H9 (cell line): Measurements from ENCODE around the gene ANKS1B. TPM values are rescaled to one million over a fixed set of nuclear protein-coding genes. Genes with fewer than 3 reads are reported as not detected.

Experiments
- DNase-seq: peaks from one replicate; pipeline ENCODE4 v3.0.0-alpha.2; 2017
- H2AFZ ChIP-seq: one replicate; pipeline ENCODE4 v1.6.1; 2013; ENCODE audit warnings: mild to moderate bottlenecking, low read length, control low read depth, moderate library complexity
- H2AK5ac ChIP-seq: 2 replicates; pipeline ENCODE4 v1.6.1; 2013; ENCODE audit warnings: low read length, control low read depth, mixed read lengths; ENCODE audit not compliant: insufficient read length
- H2BK120ac ChIP-seq: one replicate; pipeline ENCODE4 v1.6.1; 2013; ENCODE audit warnings: low read depth, mild to moderate bottlenecking, low read length, control low read depth, inconsistent platforms; ENCODE audit not compliant: poor library complexity, severe bottlenecking
- H2BK12ac ChIP-seq: 2 replicates; pipeline ENCODE4 v1.6.1; 2013; ENCODE audit warnings: low read length, control low read depth, mixed read lengths, low read depth; ENCODE audit not compliant: insufficient read length
- H2BK15ac ChIP-seq: 2 replicates; pipeline ENCODE4 v1.6.1; 2013; ENCODE audit warnings: low read depth, low read length, control low read depth
- H2BK20ac ChIP-seq: one replicate; pipeline ENCODE4 v1.6.1; 2013; ENCODE audit warnings: low read depth, mild to moderate bottlenecking, low read length, control low read depth, inconsistent platforms; ENCODE audit not compliant: poor library complexity, severe bottlenecking
- H2BK5ac ChIP-seq: 2 replicates; pipeline ENCODE4 v1.6.1; 2013; ENCODE audit warnings: low read length, control low read depth, mixed read lengths; ENCODE audit not compliant: insufficient read length
- H3K14ac ChIP-seq: 2 replicates; pipeline ENCODE4 v1.6.1; 2013; ENCODE audit warnings: low read length, control low read depth; ENCODE audit not compliant: insufficient read depth
- H3K18ac ChIP-seq: 2 replicates; pipeline ENCODE4 v1.6.1; 2013; ENCODE audit warnings: low read depth, mild to moderate bottlenecking, mixed read lengths, low read length, control low read depth; ENCODE audit not compliant: insufficient read length
- H3K23ac ChIP-seq: 2 replicates; pipeline ENCODE4 v1.6.1; 2013; ENCODE audit warnings: low read length, control low read depth, mixed read lengths, low read depth; ENCODE audit not compliant: insufficient read length
- H3K23me2 ChIP-seq: 2 replicates; pipeline ENCODE4 v1.6.1; 2013; ENCODE audit warnings: low read depth, mild to moderate bottlenecking, mixed read lengths, low read length, control low read depth; ENCODE audit not compliant: insufficient read length, poor library complexity, severe bottlenecking
- H3K27ac ChIP-seq: 2 replicates; pipeline ENCODE4 v1.5.1; 2013; ENCODE audit warnings: low read length, control low read depth, mixed read lengths, low read depth; ENCODE audit not compliant: insufficient read length
- H3K27me3 ChIP-seq: 2 replicates; pipeline ENCODE4 v1.6.1; 2013; ENCODE audit warnings: low read length, control low read depth, inconsistent platforms; ENCODE audit not compliant: insufficient read depth
- H3K4ac ChIP-seq: 2 replicates; pipeline ENCODE4 v1.6.1; 2013; ENCODE audit warnings: low read depth, mild to moderate bottlenecking, control low read depth, inconsistent platforms, low read length, moderate library complexity
- H3K4me1 ChIP-seq: 2 replicates; pipeline ENCODE4 v1.6.1; 2013; ENCODE audit warnings: low read length, control low read depth, inconsistent platforms; ENCODE audit not compliant: insufficient read depth
- H3K4me2 ChIP-seq: 2 replicates; pipeline ENCODE4 v1.6.1; 2013; ENCODE audit warnings: low read length, control low read depth, mixed read lengths; ENCODE audit not compliant: insufficient read length, insufficient read depth
- H3K56ac ChIP-seq: 2 replicates; pipeline ENCODE4 v1.6.1; 2013; ENCODE audit warnings: low read depth, mild to moderate bottlenecking, mixed read lengths, low read length, control low read depth; ENCODE audit not compliant: insufficient read length
- H3K79me1 ChIP-seq: 2 replicates; pipeline ENCODE4 v1.6.1; 2013; ENCODE audit warnings: low read depth, mild to moderate bottlenecking, moderate library complexity, low read length, control low read depth, inconsistent platforms; ENCODE audit not compliant: insufficient read depth, poor library complexity, severe bottlenecking
- H3K79me2 ChIP-seq: 2 replicates; pipeline ENCODE4 v1.6.1; 2013; ENCODE audit warnings: low read length, control low read depth, inconsistent platforms; ENCODE audit not compliant: insufficient read depth
- H3K9ac ChIP-seq: 2 replicates; pipeline ENCODE4 v1.6.1; 2013; ENCODE audit warnings: low read length, control low read depth, mixed read lengths; ENCODE audit not compliant: insufficient read length; ENCODE audit errors: extremely low read depth
- H3K9me3 ChIP-seq: one replicate; pipeline ENCODE4 v1.6.1; 2013; ENCODE audit warnings: low read depth, low read length, inconsistent platforms; ENCODE audit not compliant: control insufficient read depth
- H3T11ph ChIP-seq: one replicate; pipeline ENCODE4 v1.6.1; 2013; ENCODE audit warnings: mild to moderate bottlenecking, low read length, control low read depth, inconsistent platforms
- H4K20me1 ChIP-seq: one replicate; pipeline ENCODE4 v1.6.1; 2013; ENCODE audit not compliant: control insufficient read depth, insufficient read length, insufficient read depth
- H4K5ac ChIP-seq: 2 replicates; pipeline ENCODE4 v1.6.1; 2013; ENCODE audit warnings: low read depth, mild to moderate bottlenecking, mixed read lengths, low read length, control low read depth; ENCODE audit not compliant: insufficient read length
- H4K8ac ChIP-seq: replicated peaks from 2 replicates; pipeline ENCODE4 v1.6.1; 2013; ENCODE audit warnings: low read length, control low read depth, mixed read lengths, low read depth; ENCODE audit not compliant: insufficient read length
- H4K91ac ChIP-seq: 2 replicates; pipeline ENCODE4 v1.6.1; 2013; ENCODE audit warnings: low read depth, mild to moderate bottlenecking, moderate library complexity, mixed read lengths, low read length, control low read depth; ENCODE audit not compliant: insufficient read length
- H3K27ac Mint-ChIP-seq, 3 experiments: 2 replicates in 2 of 3; 3 replicates in 1 of 3; pipeline ENCODE4 v1.8.0; 2020 to 2021; ENCODE audit warnings: mixed read lengths in 3 of 3, mild to moderate bottlenecking in 1 of 3, moderate library complexity in 1 of 3
- H3K27me3 Mint-ChIP-seq: 2 replicates; pipeline ENCODE4 v1.8.0; 2021; ENCODE audit warnings: low read depth, mild to moderate bottlenecking, moderate library complexity, mixed read lengths
- H3K36me3 Mint-ChIP-seq, 3 experiments: 2 replicates in 2 of 3; 3 replicates in 1 of 3; pipeline ENCODE4 v1.8.0; 2020 to 2021; ENCODE audit warnings: low read depth in 3 of 3, mixed read lengths in 3 of 3; ENCODE audit not compliant: insufficient read depth in 1 of 3
- H3K4me1 Mint-ChIP-seq, 2 experiments: 2 replicates each; pipeline ENCODE4 v1.8.0; 2020; ENCODE audit warnings: mixed read lengths in 2 of 2
- H3K4me3 Mint-ChIP-seq, 2 experiments: 2 replicates in 1 of 2; 3 replicates in 1 of 2; pipeline ENCODE4 v1.8.0; 2020 to 2021; ENCODE audit warnings: mild to moderate bottlenecking in 2 of 2, mixed read lengths in 2 of 2, moderate library complexity in 1 of 2
- H3K9me3 Mint-ChIP-seq, 2 experiments: 2 replicates in 1 of 2; 3 replicates in 1 of 2; pipeline ENCODE4 v1.8.0; 2020; ENCODE audit warnings: mild to moderate bottlenecking in 2 of 2, mixed read lengths in 2 of 2, moderate library complexity in 1 of 2
- CTCF ChIP-seq: fragments of 200-600 bp; sonication (generic); conservative IDR thresholded peaks from 3 replicates; pipeline ENCODE4 v1.8.0; 2021; ENCODE audit warnings: antibody characterized with exemption, mild to moderate bottlenecking
- WGBS: extraction: QIAGEN DNeasy Blood & Tissue Kit; methylation state at CpG from one replicate; pipeline ENCODE4 v1.1.7; 2013; ENCODE audit warnings: missing lambda C conversion rate, low lambda C conversion rate, mixed read lengths; ENCODE audit not compliant: insufficient read length; ENCODE audit errors: extremely low coverage; 5-methylcytosine and 5-hydroxymethylcytosine counted together
- total RNA-seq: library from RNA; stranded (reverse); gene quantifications from 2 replicates; pipeline ENCODE4 v1.2.1, GENCODE V29; 2021

The ANKS1B gene
- total RNA-seq, 1 experiment from 2014 or later = 4.1 TPM

- WGBS = no CpG with 5 or more reads among the region's 3 CpGs
- H4K8ac ChIP-seq = no peak overlapping the region
- H3K4me1 ChIP-seq = no peaks in the 10 kb centered on the region
- H2BK15ac ChIP-seq = no peak overlapping the region
- no peak overlapping the region for H2BK20ac ChIP-seq
- no peak overlapping the region for H3K56ac ChIP-seq
- no peak overlapping the region for H4K91ac ChIP-seq
- Mint-ChIP-seq H3K4me3 (no peak overlapping the region), H3K27me3 (no peaks in the 10 kb centered on the region), H3K27ac (no peak overlapping the region), H3K4me1 (no peaks in the 10 kb centered on the region), H3K9me3 (no peaks in the 10 kb centered on the region), H3K36me3 (no peaks in the 10 kb centered on the region)
- no peaks in the 10 kb centered on the region for H3K27me3 ChIP-seq
- no peaks in the 10 kb centered on the region for H3K79me1 ChIP-seq
- no peaks in the 10 kb centered on the region for H3K79me2 ChIP-seq
- no peaks in the 10 kb centered on the region for H4K20me1 ChIP-seq
- H2BK120ac ChIP-seq = no peak overlapping the region
- no peak overlapping the region for H3K27ac ChIP-seq
- no peak overlapping the region for H3K18ac ChIP-seq
- H3K9me3 ChIP-seq = no peaks in the 10 kb centered on the region
- no peak overlapping the region for H3K14ac ChIP-seq
- H3K4me2 ChIP-seq = no peak overlapping the region
- H3K4ac ChIP-seq = no peak overlapping the region
- H2BK5ac ChIP-seq = no peak overlapping the region
- H3K9ac ChIP-seq = no peak overlapping the region
- no peak overlapping the region for H2BK12ac ChIP-seq
- no peak for DNase-seq
- TF ChIP-seq CTCF = no peak
- no peaks in the 10 kb centered on the region for H3K23me2 ChIP-seq
- H2AK5ac ChIP-seq = no peak overlapping the region
- H3T11ph ChIP-seq = no peak overlapping the region
- H4K5ac ChIP-seq = no peak overlapping the region
- no peak overlapping the region for H2AFZ ChIP-seq
- H3K23ac ChIP-seq = no peak overlapping the region
Observed at GRCh38 chr12:99352269-99352668, 632.5 kb downstream of the ANKS1B start.
